ENCODE results near the gene DRC1. TPM values are rescaled to one million over a fixed set of nuclear protein-coding genes. Genes with fewer than 3 reads are reported as not detected.
"Not testable (repeated sequence)": the region's sequence is repeated elsewhere in the genome, so short reads cannot be mapped to it uniquely, and the experiment has no call there.

DRC1 gene
- total RNA-seq, 4 donors from 2014 or later = not detected

DNA sequence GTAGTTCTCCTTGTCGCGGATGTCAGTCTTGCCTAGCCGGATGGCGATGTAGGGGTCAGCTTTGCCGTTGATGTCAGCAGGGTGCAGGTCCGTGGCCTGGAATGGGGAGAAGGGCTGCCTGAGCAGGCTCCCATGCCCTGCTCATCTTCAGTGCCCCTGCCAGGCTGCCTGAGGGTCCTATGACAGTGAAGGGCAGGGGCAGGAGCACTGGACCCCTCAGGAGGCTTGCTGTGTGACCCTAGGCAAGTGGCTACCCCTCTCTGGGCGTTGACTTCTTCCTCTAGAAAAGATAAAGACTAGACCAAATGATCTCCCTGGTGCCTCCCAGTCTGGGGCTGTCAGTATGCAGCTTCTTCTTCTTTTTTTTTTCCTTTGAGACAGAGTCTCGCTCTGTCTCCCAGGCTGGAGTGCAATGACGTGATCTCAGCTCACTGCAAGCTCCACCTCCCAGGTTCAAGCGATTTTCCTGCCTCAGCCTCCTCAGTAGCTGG, 64.3 kb downstream of the DRC1 start:
- Histone ChIP-seq H3K9me3 (peaks cover 0 to 12% (median 3%) of the 10 kb centered on the region in 3 donors), H3K4me3 (no peak overlapping the region), H3K27me3 (peaks cover 0 to 3% (median 0%) of the 10 kb centered on the region in 4 donors), H3K27ac (no peak overlapping the region), H3K4me1 (no peaks in the 10 kb centered on the region), H3K36me3 (no peaks in the 10 kb centered on the region)
- DNase-seq = no peak
- 87 to 88% methylated on average over 8 to 9 of the region's 10 CpGs for WGBS, 2 donors
- intact Hi-C loops (cut with DNase I) = loop anchor here (10.0 kb wide), 1 partner anchor 141 kb away; no protein-coding TSS in a partner anchor
- no peak for TF ChIP-seq POLR2A (IDR thresholded peaks at IDR 0.05)
- TF ChIP-seq, protein P1, sequence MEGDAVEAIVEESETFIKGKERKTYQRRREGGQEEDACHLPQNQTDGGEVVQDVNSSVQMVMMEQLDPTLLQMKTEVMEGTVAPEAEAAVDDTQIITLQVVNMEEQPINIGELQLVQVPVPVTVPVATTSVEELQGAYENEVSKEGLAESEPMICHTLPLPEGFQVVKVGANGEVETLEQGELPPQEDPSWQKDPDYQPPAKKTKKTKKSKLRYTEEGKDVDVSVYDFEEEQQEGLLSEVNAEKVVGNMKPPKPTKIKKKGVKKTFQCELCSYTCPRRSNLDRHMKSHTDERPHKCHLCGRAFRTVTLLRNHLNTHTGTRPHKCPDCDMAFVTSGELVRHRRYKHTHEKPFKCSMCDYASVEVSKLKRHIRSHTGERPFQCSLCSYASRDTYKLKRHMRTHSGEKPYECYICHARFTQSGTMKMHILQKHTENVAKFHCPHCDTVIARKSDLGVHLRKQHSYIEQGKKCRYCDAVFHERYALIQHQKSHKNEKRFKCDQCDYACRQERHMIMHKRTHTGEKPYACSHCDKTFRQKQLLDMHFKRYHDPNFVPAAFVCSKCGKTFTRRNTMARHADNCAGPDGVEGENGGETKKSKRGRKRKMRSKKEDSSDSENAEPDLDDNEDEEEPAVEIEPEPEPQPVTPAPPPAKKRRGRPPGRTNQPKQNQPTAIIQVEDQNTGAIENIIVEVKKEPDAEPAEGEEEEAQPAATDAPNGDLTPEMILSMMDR (IDR thresholded peaks at IDR 0.05) = no peak

DNA sequence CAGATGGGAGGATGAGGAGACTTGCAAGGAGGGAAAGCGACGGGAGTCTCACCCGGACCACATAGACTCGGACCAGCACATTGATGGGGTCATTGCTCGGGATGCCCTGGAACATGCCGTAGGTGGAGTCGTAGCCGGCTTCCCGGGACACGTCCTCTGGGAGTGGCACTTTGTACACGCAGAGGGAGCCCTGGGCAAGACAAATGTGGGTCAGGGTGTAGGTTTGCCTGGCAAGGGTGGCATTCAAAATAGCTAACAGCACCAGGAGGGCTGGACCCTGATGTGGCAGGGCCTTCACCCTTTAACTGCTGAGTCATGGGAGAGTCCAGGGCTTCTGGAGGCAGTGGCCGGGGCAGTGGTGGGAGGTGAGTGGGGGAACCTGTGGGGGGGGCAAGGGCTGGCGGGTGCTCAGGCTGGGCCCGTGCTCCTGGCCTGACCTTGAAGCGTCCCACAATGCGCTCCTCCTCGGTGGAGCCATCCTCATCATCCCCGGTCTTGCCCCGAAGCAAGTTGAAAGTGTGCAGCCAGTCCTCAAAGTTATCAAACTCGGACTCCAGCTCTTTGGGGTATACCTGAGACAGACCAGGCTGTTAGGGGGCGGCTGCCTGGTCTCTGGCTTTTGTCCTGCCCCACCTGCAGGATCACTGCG, 65.1 kb downstream of the DRC1 start:
- Histone ChIP-seq H3K27ac (no peak overlapping the region), H3K36me3 (no peaks in the 10 kb centered on the region), H3K9me3 (peaks cover 0 to 12% (median 3%) of the 10 kb centered on the region in 3 donors), H3K4me1 (no peaks in the 10 kb centered on the region), H3K4me3 (no peak overlapping the region), H3K27me3 (no peaks in the 10 kb centered on the region)
- intact Hi-C loops (cut with DNase I) = loop anchor here (10.0 kb wide), 1 partner anchor 142 kb away; no protein-coding TSS in a partner anchor
- no peak for DNase-seq
- 82 to 90% methylated on average over 13 to 18 of the region's 22 CpGs for WGBS, 2 donors
- TF ChIP-seq, protein P1 (IDR thresholded peaks at IDR 0.05) = no peak
- TF ChIP-seq POLR2A (IDR thresholded peaks at IDR 0.05) = no peak

DNA sequence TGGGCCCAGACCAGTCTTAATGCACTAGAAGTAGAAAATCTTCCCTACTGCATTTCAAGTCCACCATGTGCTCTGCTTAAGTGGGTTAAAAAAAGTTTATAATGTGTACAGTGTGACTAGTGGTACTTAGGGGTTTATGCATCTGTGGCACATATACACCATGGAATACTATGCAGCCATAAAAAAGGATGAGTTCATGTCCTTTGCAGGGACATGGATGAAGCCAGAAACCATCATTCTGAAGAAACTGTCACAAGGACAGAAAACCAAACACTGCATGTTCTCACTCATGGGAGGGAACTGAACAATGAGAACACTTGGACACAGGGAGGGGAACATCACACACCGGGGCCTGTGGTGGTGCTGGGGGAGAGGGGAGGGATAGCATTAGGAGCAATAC, 66.8 kb downstream of the DRC1 start:
- not testable (repeated sequence) for DNase-seq, H3K36me3 ChIP-seq, H3K27me3 ChIP-seq, H3K27ac ChIP-seq, H3K4me3 ChIP-seq, H3K4me1 ChIP-seq
- 100% methylated on average over 1 of the region's 1 CpG for WGBS, 2 donors
- intact Hi-C loops (cut with DNase I) = loop anchor here (10.0 kb wide), 1 partner anchor 144 kb away; no protein-coding TSS in a partner anchor
- peaks cover 0 to 12% (median 3%) of the 10 kb centered on the region in 3 donors for H3K9me3 ChIP-seq

DNA sequence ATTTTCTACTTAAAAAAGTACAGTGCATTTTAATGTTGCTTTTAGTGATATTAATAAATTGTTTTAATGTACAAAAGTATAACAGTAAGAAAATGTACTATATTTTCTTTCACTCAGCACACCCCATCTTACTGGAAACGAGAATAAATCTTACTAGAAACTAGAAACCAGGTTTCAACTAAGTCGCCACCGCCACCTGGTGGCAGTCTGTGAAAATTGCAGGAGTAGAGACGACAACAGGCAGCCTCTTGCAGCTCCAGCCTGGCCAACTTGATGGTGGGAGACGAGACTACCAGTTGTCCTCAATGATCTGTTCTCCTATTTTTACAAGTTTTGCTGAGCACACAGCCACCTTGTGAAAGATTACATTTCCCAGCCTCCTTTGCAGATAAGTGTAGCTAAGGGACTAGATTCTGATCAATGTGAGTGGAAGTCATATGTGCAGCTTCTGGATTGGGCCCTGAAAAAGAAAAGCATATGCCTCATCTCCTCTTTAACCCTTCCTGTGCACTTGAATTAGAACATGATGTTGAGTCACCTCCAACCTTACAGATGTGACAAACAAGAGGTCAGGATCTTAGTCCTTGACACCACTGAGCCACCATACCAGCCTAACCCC, 67.5 kb downstream of the DRC1 start:
- DNase-seq = no peak
- no peak overlapping the region for H3K27ac ChIP-seq
- H3K27me3 ChIP-seq = no peaks in the 10 kb centered on the region
- no peaks in the 10 kb centered on the region for H3K4me1 ChIP-seq
- no peak overlapping the region for H3K4me3 ChIP-seq
- no peaks in the 10 kb centered on the region for H3K36me3 ChIP-seq
- TF ChIP-seq, protein P1 (IDR thresholded peaks at IDR 0.05) = peak; percentile 27 to 83 (median 58)
- no peak for TF ChIP-seq POLR2A (IDR thresholded peaks at IDR 0.05)
- intact Hi-C loops (cut with DNase I) = loop anchor here (10.0 kb wide), 1 partner anchor 144 kb away; no protein-coding TSS in a partner anchor
- WGBS, 2 donors = 9 to 18% methylated on average over 5 of the region's 5 CpGs
- H3K9me3 ChIP-seq = peaks cover 0 to 12% (median 3%) of the 10 kb centered on the region in 3 donors

DNA sequence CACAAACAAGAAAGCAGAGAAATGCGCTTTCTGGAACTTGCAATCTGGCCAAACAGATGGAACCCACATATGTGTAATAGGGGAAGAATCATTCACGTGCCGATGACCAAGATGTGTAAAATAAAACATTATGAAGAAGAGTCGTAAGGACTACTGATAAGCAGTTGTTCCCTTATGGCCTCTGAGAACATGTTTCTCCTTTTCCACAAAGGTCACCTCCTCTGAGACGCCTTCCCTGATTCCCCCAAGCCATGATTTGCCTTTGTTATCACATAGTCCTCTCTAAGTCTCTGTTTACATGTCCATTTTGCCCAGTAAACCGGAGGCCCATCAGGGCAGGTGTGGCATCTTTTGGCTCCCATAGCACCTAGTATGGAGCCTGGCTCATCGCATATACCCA, 68.2 kb downstream of the DRC1 start:
- no peak for DNase-seq
- peaks cover 0 to 12% (median 3%) of the 10 kb centered on the region in 3 donors for H3K9me3 ChIP-seq
- WGBS, 2 donors = 81% methylated on average over 6 of the region's 7 CpGs
- no peak overlapping the region for H3K4me3 ChIP-seq
- H3K27ac ChIP-seq = no peak overlapping the region
- H3K4me1 ChIP-seq = no peaks in the 10 kb centered on the region
- no peaks in the 10 kb centered on the region for H3K36me3 ChIP-seq
- intact Hi-C loops (cut with DNase I) = loop anchor here (10.0 kb wide), 1 partner anchor 145 kb away; no protein-coding TSS in a partner anchor
- no peak for TF ChIP-seq POLR2A (IDR thresholded peaks at IDR 0.05)
- TF ChIP-seq, protein P1 (IDR thresholded peaks at IDR 0.05) = no peak
- no peaks in the 10 kb centered on the region for H3K27me3 ChIP-seq

Data from esophagus squamous epithelium (tissue), 5 donors.